B cell (primary cell): ENCODE measurements around the gene GRK6. TPM values are rescaled to one million over a fixed set of nuclear protein-coding genes. Genes with fewer than 3 reads are reported as not detected.

Source experiments
- ATAC-seq: fragments of 200-7000 bp; cut with Tn5 transposase; one replicate; pipeline ENCODE4 v1.10.0; 2021; ENCODE audit warnings: low read depth, mild to moderate bottlenecking, moderate number of reproducible peaks, moderate library complexity
- CTCF ChIA-PET: fragments of 350-600 bp; sonication (Branson Sonifier 250); formaldehyde crosslinking; loops from one replicate; lab custom pipeline; 2021; ENCODE audit warnings: antibody characterized with exemption, inconsistent platforms; lab: Charles Lee
- POLR2A ChIA-PET: fragments of 350-600 bp; sonication (Branson Sonifier 250); formaldehyde crosslinking; loops from one replicate; lab custom pipeline; 2021; ENCODE audit warnings: antibody characterized with exemption; lab: Charles Lee
- DNase-seq: peaks from one replicate; pipeline ENCODE4 v3.0.0; 2013
- H2AFZ ChIP-seq: 2 replicates; pipeline ENCODE4 v1.6.1; 2012; ENCODE audit warnings: mild to moderate bottlenecking, low read depth, low read length; ENCODE audit not compliant: insufficient read depth, poor library complexity, severe bottlenecking
- H3K27ac ChIP-seq, 2 donors: 1 replicate in 1 of 2; 2 replicates in 1 of 2; pipeline ENCODE4 v1.5.1; 2012 to 2013; ENCODE audit warnings: low read length in 2 of 2, mild to moderate bottlenecking in 2 of 2, moderate library complexity in 1 of 2
- H3K27me3 ChIP-seq, 4 experiments: fragments of 200-600 bp in 1 of 4; sonication (generic) in 1 of 4; replicated peaks in 1 of 4; 1 replicate in 2 of 4; 2 replicates in 2 of 4; pipeline versions ENCODE4 v1.6.1 to v1.7.0; 2013 to 2016; ENCODE audit warnings: low read length in 3 of 4, mild to moderate bottlenecking in 2 of 4, mixed read lengths in 1 of 4, moderate library complexity in 1 of 4; ENCODE audit not compliant: insufficient read depth in 4 of 4, control insufficient read depth in 3 of 4; ENCODE audit errors: control extremely low read depth in 1 of 4
- H3K36me3 ChIP-seq, 2 experiments: replicated peaks in 1 of 2; 1 replicate in 1 of 2; 2 replicates in 1 of 2; pipeline versions ENCODE4 v1.6.1 to v1.7.1; 2013; ENCODE audit warnings: low read length in 1 of 2; ENCODE audit not compliant: insufficient read depth in 2 of 2, control insufficient read depth in 1 of 2; ENCODE audit errors: control extremely low read depth in 1 of 2, extremely low read depth in 1 of 2
- H3K4me1 ChIP-seq, 2 donors: fragments of 200-600 bp in 1 of 2; sonication (generic) in 1 of 2; 1 replicate in 1 of 2; 2 replicates in 1 of 2; pipeline versions ENCODE4 v1.5.1 to v1.6.1; 2013 to 2017; ENCODE audit warnings: low read length in 2 of 2; ENCODE audit not compliant: control insufficient read depth in 2 of 2, insufficient read depth in 2 of 2
- H3K4me2 ChIP-seq: replicated peaks from 2 replicates; pipeline ENCODE3; 2012; ENCODE audit warnings: mild to moderate bottlenecking, low read depth, low read length; ENCODE audit not compliant: poor library complexity, severe bottlenecking
- H3K4me3 ChIP-seq, 5 experiments: fragments of 200-600 bp in 1 of 5; sonication (generic) in 1 of 5; 1 replicate in 3 of 5; 2 replicates in 2 of 5; pipeline versions ENCODE4 v1.5.1 to v1.7.0; 2011 to 2016; ENCODE audit warnings: low read length in 4 of 5, mild to moderate bottlenecking in 4 of 5, low read depth in 2 of 5, control low read depth in 1 of 5, moderate library complexity in 1 of 5; ENCODE audit not compliant: insufficient read depth in 1 of 5; ENCODE audit errors: control extremely low read depth in 1 of 5, extremely low read depth in 1 of 5
- H3K79me2 ChIP-seq: fragments of 200-600 bp; sonication (generic); one replicate; pipeline ENCODE4 v1.6.0; 2016; ENCODE audit warnings: low read length; ENCODE audit not compliant: control insufficient read depth, insufficient read depth
- H3K9ac ChIP-seq: fragments of 200-600 bp; sonication (generic); 2 replicates; pipeline ENCODE4 v1.6.1; 2017; ENCODE audit warnings: mild to moderate bottlenecking, low read length, moderate library complexity
- H3K9me3 ChIP-seq, 3 donors: one replicate each; pipeline versions ENCODE4 v1.6.1 to v1.7.1; 2013; ENCODE audit warnings: low read length in 2 of 3; ENCODE audit not compliant: control insufficient read depth in 2 of 3, insufficient read depth in 1 of 3; ENCODE audit errors: control extremely low read depth in 1 of 3
- H4K20me1 ChIP-seq: 2 replicates; pipeline ENCODE4 v1.6.0; 2012; ENCODE audit warnings: mild to moderate bottlenecking, low read length; ENCODE audit not compliant: insufficient read depth, control insufficient read depth, poor library complexity, severe bottlenecking
- H3K27ac Mint-ChIP-seq: one replicate; pipeline ENCODE4 v1.8.0; 2021; ENCODE audit warnings: mixed read lengths
- H3K27me3 Mint-ChIP-seq: one replicate; pipeline ENCODE4 v1.8.0; 2021; ENCODE audit warnings: mixed read lengths
- H3K4me1 Mint-ChIP-seq: one replicate; pipeline ENCODE4 v1.8.0; 2021; ENCODE audit warnings: mixed read lengths
- H3K4me3 Mint-ChIP-seq: one replicate; pipeline ENCODE4 v1.8.0; 2021; ENCODE audit warnings: mixed read lengths
- H3K9me3 Mint-ChIP-seq: one replicate; pipeline ENCODE4 v1.8.0; 2022; ENCODE audit warnings: mixed read lengths; ENCODE audit not compliant: insufficient read depth
- CTCF ChIP-seq: fragments of 200-600 bp; IDR thresholded peaks from one replicate; pipeline ENCODE4 v1.8.0; 2022; ENCODE audit warnings: antibody characterized with exemption, mild to moderate bottlenecking
- EZH2 ChIP-seq: IDR thresholded peaks from 2 replicates; pipeline ENCODE4 v1.6.1; 2012; ENCODE audit warnings: borderline replicate concordance, low read depth, mild to moderate bottlenecking, moderate library complexity, low read length; ENCODE audit not compliant: insufficient read depth, poor library complexity, severe bottlenecking
- WGBS: methylation state at CpG from one replicate; pipeline ENCODE4 v1.1.5; 2013; ENCODE audit warnings: missing lambda C conversion rate; ENCODE audit not compliant: insufficient coverage; 5-methylcytosine and 5-hydroxymethylcytosine counted together
- intact Hi-C: fragments of 100-400 bp; cut with micrococcal nuclease; formaldehyde crosslinking; loops from one replicate; pipeline ENCODE4 v1.10.0; 2022
- polyA plus RNA-seq: library from polyadenylated mRNA; depleted of rRNA; stranded (reverse); fragments of >200 nt; gene quantifications from 2 replicates; pipeline ENCODE4 v1.2.3, GENCODE V29; 2012
- total RNA-seq, 2 donors: library from RNA; stranded (reverse); fragments of 120-200 nt in 1 of 2; gene quantifications; 1 replicate in 1 of 2; 2 replicates in 1 of 2; pipeline versions ENCODE4 v1.2.3 to v1.2.4, GENCODE V29; 2013 to 2022

GRK6 gene
- total and polyA plus RNA-seq, 2 donors (not counting 1 experiment from before 2014, with no cell fraction given) = 155 to 173 TPM

- no peak for ATAC-seq
- H3K36me3 ChIP-seq = peaks cover 0 to 3% of the 10 kb centered on the region in 2 experiments
- no peak overlapping the region for H3K4me2 ChIP-seq
- DNase-seq = no peak
- H3K4me3 ChIP-seq = no peak overlapping the region
- Mint-ChIP-seq H3K9me3 (no peaks in the 10 kb centered on the region), H3K4me3 (no peak overlapping the region), H3K27ac (no peak overlapping the region), H3K27me3 (peaks cover 4% of the 10 kb centered on the region), H3K4me1 (peaks cover 3% of the 10 kb centered on the region)
- H3K79me2 ChIP-seq = no peaks in the 10 kb centered on the region
- peaks cover 0 to 6% (median 0%) of the 10 kb centered on the region in 4 experiments for H3K27me3 ChIP-seq
- peaks cover 0 to under 1% of the 10 kb centered on the region in 2 donors for H3K4me1 ChIP-seq
- intact Hi-C loops = no loop called here
- no peaks in the 10 kb centered on the region for H4K20me1 ChIP-seq
- WGBS = 90% methylated on average over 7 of the region's 8 CpGs
- no peak overlapping the region for H3K9ac ChIP-seq
- POLR2A ChIA-PET = interaction anchor here (0.6 kb wide), 1 partner anchor 119 kb away, joined by 6 read pairs; no protein-coding TSS in a partner anchor
- H3K27ac ChIP-seq = no peak overlapping the region
- H2AFZ ChIP-seq = no peak overlapping the region
- CTCF ChIA-PET = interaction anchor here (0.7 to 2.2 kb wide), 6 partner anchors 9 to 743 kb away, joined by 3 to 12 read pairs (median 6); no protein-coding TSS in a partner anchor
- no peaks in the 10 kb centered on the region for H3K9me3 ChIP-seq
- no peak for TF ChIP-seq CTCF
- TF ChIP-seq EZH2 = no peak
These were observed 48.4 kb upstream of the GRK6 start for GRCh38 chr5:177377851-177378776.
